ENCODE measurements around the gene RFX5. TPM values are rescaled to one million over a fixed set of nuclear protein-coding genes. Genes with fewer than 3 reads are reported as not detected.

The RFX5 gene
- total and polyA plus RNA-seq, 4 donors: 14.3 to 51.6 (median 32.1) TPM

- Histone ChIP-seq H3K27me3 (ENCODE audit: control insufficient read depth in 1 of 2, insufficient read depth in 2 of 2, low read length in 1 of 2) (no peaks in the 10 kb centered on the region), H3K4me3 (ENCODE audit: low read length in 2 of 2) (peak overlapping the region; percentile 63 to 93), H3K27ac (ENCODE audit: low read depth in 1 of 2, low read length in 2 of 2) (peak overlapping the region; percentile 25 to 85), H3K4me1 (ENCODE audit: control insufficient read depth in 1 of 2, insufficient read depth in 2 of 2, low read length in 2 of 2) (peaks cover 0 to 2% of the 10 kb centered on the region in 2 donors), H3K9me3 (ENCODE audit: control insufficient read depth, low read length) (no peaks in the 10 kb centered on the region), H3K36me3 (ENCODE audit: control insufficient read depth in 1 of 2, insufficient read depth in 2 of 2, low read length in 1 of 2) (peaks cover 0 to 4% of the 10 kb centered on the region in 2 donors)
- DNase-seq (peak; percentile 59 to 80), ATAC-seq (ENCODE audit: low FRiP score) (peak; percentile 33)
- intact Hi-C loops (cut with DNase I): loop anchor here in 1 of 2 donors (1.0 to 5.0 kb wide), 2 partner anchors 17 to 46 kb away; partner anchors contain the start of gene ZNF687
- 19 to 20% methylated on average over 34 of the region's 34 CpGs for WGBS, 2 donors
These were observed 19.0 kb downstream of the RFX5 start for GRCh38 chr1:151327903-151328674.

- H3K9me3 ChIP-seq (ENCODE audit: control insufficient read depth, low read length): no peaks in the 10 kb centered on the region
- peak within 1 kb of the TSS; percentile 59 to 85 for H3K27ac ChIP-seq (ENCODE audit: low read depth in 1 of 2, low read length in 2 of 2)
- WGBS, 2 donors: 0% methylated on average over 31 to 40 of the region's 40 CpGs
- H3K27me3 ChIP-seq (ENCODE audit: control insufficient read depth in 1 of 2, insufficient read depth in 2 of 2, low read length in 1 of 2): no peaks in the 10 kb centered on the region
- peak within 1 kb of the TSS; percentile 85 to 93 for H3K4me3 ChIP-seq (ENCODE audit: low read length in 2 of 2)
- intact Hi-C loops (cut with DNase I): loop anchor here in 1 of 2 donors (1.0 to 5.0 kb wide), 2 partner anchors 16 to 45 kb away; partner anchors contain the start of gene ZNF687
- peaks cover 0 to 4% of the 10 kb centered on the region in 2 donors for H3K36me3 ChIP-seq (ENCODE audit: control insufficient read depth in 1 of 2, insufficient read depth in 2 of 2, low read length in 1 of 2)
- peaks cover 0 to 2% of the 10 kb centered on the region in 2 donors for H3K4me1 ChIP-seq (ENCODE audit: control insufficient read depth in 1 of 2, insufficient read depth in 2 of 2, low read length in 2 of 2)
- ATAC-seq (ENCODE audit: low FRiP score) (peak; percentile 98), DNase-seq (peak; percentile 91 to 94)
These were observed 19.7 kb downstream of the RFX5 start, which contains the start of gene PI4KB for GRCh38 chr1:151327223-151327902. Gene PI4KB, minus strand, starts transcription at chr1:151327416. Its CDS starts 10,935 bp downstream, at chr1:151316481.

GRCh38 chr1:151326619-151327222 lies 20.3 kb downstream of the RFX5 start:
- intact Hi-C loops (cut with DNase I): loop anchor here in 1 of 2 donors (1.0 to 5.0 kb wide), 2 partner anchors 15 to 44 kb away; partner anchors contain the start of gene ZNF687
- ATAC-seq (ENCODE audit: low FRiP score) (peak; percentile 82), DNase-seq (peak; percentile 79 to 80)
- peak overlapping the region; percentile 85 to 93 for H3K4me3 ChIP-seq (ENCODE audit: low read length in 2 of 2)
- peak overlapping the region; percentile 59 to 73 for H3K27ac ChIP-seq (ENCODE audit: low read depth in 1 of 2, low read length in 2 of 2)
- H3K9me3 ChIP-seq (ENCODE audit: control insufficient read depth, low read length): no peaks in the 10 kb centered on the region
- H3K36me3 ChIP-seq (ENCODE audit: control insufficient read depth in 1 of 2, insufficient read depth in 2 of 2, low read length in 1 of 2): peaks cover 0 to 4% of the 10 kb centered on the region in 2 donors
- 0% methylated on average over 10 to 12 of the region's 12 CpGs for WGBS, 2 donors
- no peaks in the 10 kb centered on the region for H3K27me3 ChIP-seq (ENCODE audit: control insufficient read depth in 1 of 2, insufficient read depth in 2 of 2, low read length in 1 of 2)
- H3K4me1 ChIP-seq (ENCODE audit: control insufficient read depth in 1 of 2, insufficient read depth in 2 of 2, low read length in 2 of 2): peaks cover 0 to 2% of the 10 kb centered on the region in 2 donors

- DNase-seq: no peak
- no peak for ATAC-seq (ENCODE audit: low FRiP score)
- Histone ChIP-seq H3K36me3 (ENCODE audit: control insufficient read depth in 1 of 2, insufficient read depth in 2 of 2, low read length in 1 of 2) (peaks cover 0 to 4% of the 10 kb centered on the region in 2 donors), H3K4me3 (ENCODE audit: low read length in 2 of 2) (peak overlapping the region; percentile 85 to 93), H3K9me3 (ENCODE audit: control insufficient read depth, low read length) (no peaks in the 10 kb centered on the region), H3K4me1 (ENCODE audit: control insufficient read depth in 1 of 2, insufficient read depth in 2 of 2, low read length in 2 of 2) (peaks cover under 1 to 2% of the 10 kb centered on the region in 2 donors), H3K27ac (ENCODE audit: low read depth in 1 of 2, low read length in 2 of 2) (no peak overlapping the region), H3K27me3 (ENCODE audit: control insufficient read depth in 1 of 2, insufficient read depth in 2 of 2, low read length in 1 of 2) (no peaks in the 10 kb centered on the region)
- intact Hi-C loops (cut with DNase I): loop anchor here in 1 of 2 donors (5.0 kb wide), 1 partner anchor 44 kb away; the partner anchor contains the start of gene ZNF687
- WGBS, 2 donors: 7 to 10% methylated on average over 5 of the region's 5 CpGs
These were observed 21.2 kb downstream of the RFX5 start for GRCh38 chr1:151325646-151326429.

GRCh38 chr1:151325231-151325630 lies 21.8 kb downstream of the RFX5 start:
- peaks cover 2 to 5% of the 10 kb centered on the region in 2 donors for H3K4me1 ChIP-seq (ENCODE audit: control insufficient read depth in 1 of 2, insufficient read depth in 2 of 2, low read length in 2 of 2)
- no peak overlapping the region for H3K27ac ChIP-seq (ENCODE audit: low read depth in 1 of 2, low read length in 2 of 2)
- H3K36me3 ChIP-seq (ENCODE audit: control insufficient read depth in 1 of 2, insufficient read depth in 2 of 2, low read length in 1 of 2): peaks cover 0 to 4% of the 10 kb centered on the region in 2 donors
- WGBS, 2 donors: 83 to 87% methylated on average over 7 of the region's 7 CpGs
- ATAC-seq (ENCODE audit: low FRiP score) (no peak), DNase-seq (no peak)
- no peaks in the 10 kb centered on the region for H3K9me3 ChIP-seq (ENCODE audit: control insufficient read depth, low read length)
- no peak overlapping the region for H3K4me3 ChIP-seq (ENCODE audit: low read length in 2 of 2)
- H3K27me3 ChIP-seq (ENCODE audit: control insufficient read depth in 1 of 2, insufficient read depth in 2 of 2, low read length in 1 of 2): no peaks in the 10 kb centered on the region
- intact Hi-C loops (cut with DNase I): loop anchor here in 1 of 2 donors (5.0 kb wide), 1 partner anchor 43 kb away; the partner anchor contains the start of gene ZNF687

GRCh38 chr1:151324390-151324930 lies 22.6 kb downstream of the RFX5 start:
- Histone ChIP-seq H3K4me1 (ENCODE audit: control insufficient read depth in 1 of 2, insufficient read depth in 2 of 2, low read length in 2 of 2) (peaks cover 2 to 5% of the 10 kb centered on the region in 2 donors), H3K9me3 (ENCODE audit: control insufficient read depth, low read length) (no peaks in the 10 kb centered on the region), H3K36me3 (ENCODE audit: control insufficient read depth in 1 of 2, insufficient read depth in 2 of 2, low read length in 1 of 2) (peaks cover 0 to 4% of the 10 kb centered on the region in 2 donors), H3K27me3 (ENCODE audit: control insufficient read depth in 1 of 2, insufficient read depth in 2 of 2, low read length in 1 of 2) (no peaks in the 10 kb centered on the region), H3K4me3 (ENCODE audit: low read length in 2 of 2) (no peak overlapping the region), H3K27ac (ENCODE audit: low read depth in 1 of 2, low read length in 2 of 2) (no peak overlapping the region)
- WGBS, 2 donors: 76 to 84% methylated on average over 4 of the region's 4 CpGs
- ATAC-seq (ENCODE audit: low FRiP score) (no peak), DNase-seq (no peak)
- intact Hi-C loops (cut with DNase I): no loop called here

GRCh38 chr1:151318975-151319374 lies 28.1 kb downstream of the RFX5 start:
- DNase-seq: no peak
- no peak overlapping the region for H3K27ac ChIP-seq (ENCODE audit: low read depth in 1 of 2, low read length in 2 of 2)
- no peaks in the 10 kb centered on the region for H3K9me3 ChIP-seq (ENCODE audit: control insufficient read depth, low read length)
- no peak for ATAC-seq (ENCODE audit: low FRiP score)
- H3K27me3 ChIP-seq (ENCODE audit: control insufficient read depth in 1 of 2, insufficient read depth in 2 of 2, low read length in 1 of 2): no peaks in the 10 kb centered on the region
- intact Hi-C loops (cut with DNase I): no loop called here
- no peak overlapping the region for H3K4me3 ChIP-seq (ENCODE audit: low read length in 2 of 2)
- peaks cover 0 to 9% of the 10 kb centered on the region in 2 donors for H3K36me3 ChIP-seq (ENCODE audit: control insufficient read depth in 1 of 2, insufficient read depth in 2 of 2, low read length in 1 of 2)
- H3K4me1 ChIP-seq (ENCODE audit: control insufficient read depth in 1 of 2, insufficient read depth in 2 of 2, low read length in 2 of 2): peaks cover 0 to 5% of the 10 kb centered on the region in 2 donors
- 74 to 75% methylated on average over 3 of the region's 3 CpGs for WGBS, 2 donors
